GM08714 (cell line): ENCODE results near the gene DHRS4L2.
A peak's percentile ranks its signal among the peaks of the same experiment; 100 is the strongest.
"Not testable (repeated sequence)": the region's sequence is repeated elsewhere in the genome, so short reads cannot be mapped to it uniquely, and the experiment has no call there.

Experiments used
- H3K4me3 ChIP-seq: fragments of 200-500 bp; sonication (Bioruptor generic); 2 replicates; pipeline ENCODE4 v1.5.1; 2014; ENCODE audit warnings: mild to moderate bottlenecking, low read length, inconsistent platforms
- ZNF274 ChIP-seq: IDR thresholded peaks from 2 replicates; pipeline ENCODE4 v1.6.1; 2012; ENCODE audit warnings: mild to moderate bottlenecking, low read depth, low read length

Gene DHRS4L2

DNA sequence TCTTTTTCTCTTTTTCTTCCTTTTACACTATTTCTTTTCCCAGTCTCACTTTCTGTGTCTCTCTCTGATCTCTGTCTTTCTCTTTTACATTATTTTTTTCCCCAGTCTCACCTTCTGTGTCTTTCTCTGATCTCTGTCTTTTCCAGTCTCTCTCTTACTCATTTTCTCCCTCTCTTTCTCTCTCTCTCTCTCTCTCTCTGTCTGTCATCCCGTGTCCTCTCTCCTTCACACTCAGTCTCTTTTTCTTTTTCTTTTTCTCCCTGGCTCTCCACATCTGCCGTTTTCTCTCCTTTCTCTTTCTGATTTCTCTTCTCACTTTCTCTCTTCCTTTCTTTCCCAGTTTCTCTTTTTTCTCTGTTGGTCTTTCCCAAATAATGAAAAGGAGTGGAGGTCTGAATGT is 22.3 kb downstream of the DHRS4L2 start:
- H3K4me3 ChIP-seq, result no peak overlapping the region
- no peak for TF ChIP-seq ZNF274

DNA sequence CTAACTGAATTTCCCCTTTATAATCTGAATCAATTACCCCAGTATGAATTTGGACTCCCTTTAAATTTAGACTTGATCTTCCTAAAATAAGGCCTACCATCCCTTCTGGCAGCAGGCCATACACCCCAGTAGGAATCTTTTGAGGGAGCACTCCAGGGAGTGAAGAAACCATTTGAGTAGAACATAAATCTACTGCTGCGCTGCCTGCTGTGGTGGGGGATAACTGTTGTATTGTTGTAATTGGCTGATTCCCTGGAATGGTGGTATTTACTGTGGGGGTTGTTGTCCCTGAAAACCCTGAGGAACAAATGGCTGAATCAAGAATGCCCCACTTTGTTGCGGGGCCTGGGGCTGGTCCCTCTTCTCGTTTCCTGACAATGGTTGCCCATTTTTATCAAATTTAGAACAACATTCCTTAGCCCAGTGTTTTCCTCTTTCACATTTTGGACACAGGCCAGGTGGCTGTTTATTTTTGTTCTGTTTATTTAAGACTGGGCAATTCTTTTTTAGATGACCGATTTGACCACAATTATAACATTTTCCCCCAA is 24.1 kb downstream of the DHRS4L2 start:
- not testable (repeated sequence) for H3K4me3 ChIP-seq

DNA sequence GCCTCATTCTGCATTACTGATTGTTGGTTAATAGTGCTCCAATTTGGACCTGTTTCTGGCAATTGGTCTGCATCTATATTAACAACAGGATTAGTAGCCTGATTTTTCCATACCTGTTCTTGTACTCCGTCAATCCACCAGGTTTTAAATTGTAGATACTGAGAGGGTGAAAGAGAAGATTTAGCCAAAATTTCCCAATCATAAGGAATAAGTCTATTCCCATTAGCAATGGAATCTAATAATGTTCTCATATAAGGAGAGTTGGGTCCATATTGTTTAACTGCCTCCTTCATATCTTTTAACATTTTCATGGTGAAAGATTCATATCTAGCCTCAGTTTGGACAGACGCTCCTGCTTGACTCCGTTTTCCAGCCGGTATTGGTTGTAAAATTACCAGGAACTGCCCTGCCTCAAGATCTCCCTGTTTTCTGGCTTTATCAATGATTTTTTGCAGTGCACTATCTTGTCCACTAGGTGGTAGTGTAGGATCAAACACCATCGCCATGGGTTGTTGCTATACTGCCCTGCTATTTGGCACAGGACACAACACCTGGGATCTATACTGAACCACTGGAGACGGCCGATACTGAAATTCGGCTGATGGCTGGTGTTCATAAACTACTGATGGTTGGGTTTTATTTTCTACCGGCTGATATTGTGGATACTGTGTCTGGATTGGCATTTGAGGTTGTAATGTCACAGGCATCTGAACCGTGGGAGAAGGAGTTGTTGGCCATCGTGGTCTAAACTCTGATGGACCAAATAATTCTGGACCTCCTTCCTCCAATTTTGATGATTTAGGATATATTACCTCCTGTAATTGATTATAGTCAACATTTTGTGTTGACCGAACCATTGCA is 25.2 kb downstream of the DHRS4L2 start:
- no peak overlapping the region for H3K4me3 ChIP-seq
- no peak for TF ChIP-seq ZNF274

DNA sequence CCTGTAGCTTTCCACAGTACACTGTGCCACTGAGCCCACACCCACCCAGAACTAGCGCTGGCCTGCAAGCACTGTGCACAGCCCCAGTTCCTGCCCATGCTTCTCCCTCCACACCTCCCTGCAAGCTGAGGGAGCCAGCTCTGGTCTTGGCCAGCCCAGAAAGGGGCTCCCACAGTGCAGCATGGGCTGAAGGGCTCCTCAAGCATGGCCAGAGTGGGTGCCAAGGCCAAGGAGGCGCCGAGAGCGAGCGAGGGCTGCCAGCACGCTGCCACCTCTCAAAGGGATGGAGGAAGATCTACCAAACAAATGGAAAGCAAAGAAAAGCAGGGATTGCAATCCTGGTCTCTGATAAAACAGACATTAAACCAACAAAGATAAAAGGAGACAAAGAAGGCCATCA is 27.0 kb downstream of the DHRS4L2 start:
- not testable (repeated sequence) for H3K4me3 ChIP-seq

DNA sequence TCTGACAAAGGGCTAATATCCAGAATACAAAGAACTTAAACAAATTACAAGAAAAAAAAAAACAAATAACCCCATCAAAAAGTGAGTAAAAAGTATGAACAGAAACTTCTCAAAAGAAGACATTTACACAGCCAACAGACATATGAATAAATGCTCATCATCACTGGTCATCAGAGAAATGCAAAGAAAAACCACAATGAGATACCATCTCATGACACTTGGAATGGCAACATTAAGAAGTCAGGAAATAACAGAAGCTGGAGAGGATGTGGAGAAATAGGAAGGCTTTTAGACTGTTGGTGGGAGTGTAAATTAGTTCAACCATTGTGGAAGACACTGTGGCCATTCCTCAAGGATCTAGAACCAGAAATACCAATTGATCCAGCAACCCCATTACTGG is 30.2 kb downstream of the DHRS4L2 start:
- not testable (repeated sequence) for H3K4me3 ChIP-seq

DNA sequence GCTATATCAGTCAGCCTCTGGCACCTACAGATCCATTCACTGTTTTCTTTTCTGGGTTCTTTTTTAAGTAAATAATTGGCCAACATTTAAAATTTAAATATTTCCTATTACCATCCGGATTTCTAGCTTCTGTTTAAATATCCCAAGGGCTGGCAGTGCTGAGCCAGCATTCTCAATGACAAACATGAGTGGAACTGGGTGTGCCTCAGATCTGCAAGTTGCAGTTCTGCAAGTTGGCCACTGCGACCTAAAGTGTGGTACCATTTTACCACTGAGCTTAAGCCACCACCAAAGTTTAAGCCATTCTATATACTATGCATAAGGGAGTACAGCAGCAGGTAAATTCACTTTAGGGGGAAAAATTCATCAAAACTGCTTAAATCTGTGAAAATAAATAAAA is 31.2 kb downstream of the DHRS4L2 start:
- H3K4me3 ChIP-seq, result not testable (repeated sequence)

DNA sequence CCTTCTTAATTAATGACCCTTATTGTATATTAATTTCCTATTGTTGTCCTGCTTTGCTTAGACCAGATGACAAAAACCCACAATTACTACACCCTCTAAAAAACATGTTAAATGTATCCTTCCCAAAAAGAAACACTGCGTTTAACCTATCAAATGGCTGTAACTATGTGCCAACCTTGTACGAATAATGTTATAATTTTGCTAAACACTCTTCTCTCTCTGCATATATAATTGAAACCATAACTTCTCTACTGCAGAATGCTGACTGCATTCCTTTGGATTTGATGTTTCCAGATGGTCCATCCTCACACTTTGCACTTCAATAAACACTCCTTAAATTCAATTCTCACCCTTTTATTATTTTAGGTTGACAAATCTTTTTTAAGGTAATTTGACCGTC is 31.8 kb downstream of the DHRS4L2 start:
- not testable (repeated sequence) for H3K4me3 ChIP-seq

DNA sequence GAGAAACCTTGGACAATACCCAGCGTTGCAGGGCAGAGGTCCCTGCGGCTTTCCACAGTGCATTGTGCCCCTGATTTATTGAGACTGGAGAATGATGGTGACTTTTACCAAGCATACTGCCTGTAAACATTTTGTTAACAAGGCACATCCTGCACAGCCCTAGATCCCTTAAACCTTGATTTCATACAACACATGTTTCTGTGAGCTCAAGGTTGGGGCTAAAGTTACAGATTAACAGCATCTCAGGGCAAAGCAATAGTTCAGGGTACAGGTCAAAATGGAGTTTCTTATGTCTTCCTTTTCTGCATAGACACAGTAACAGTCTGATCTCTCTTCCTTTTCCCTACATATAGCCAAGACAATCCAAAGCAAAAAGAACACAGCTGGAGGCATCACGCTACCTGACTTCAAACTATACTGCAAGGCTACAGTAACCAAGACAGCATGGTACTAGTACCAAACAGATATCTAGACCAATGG is 36.2 kb downstream of the DHRS4L2 start:
- not testable (repeated sequence) for H3K4me3 ChIP-seq

DNA sequence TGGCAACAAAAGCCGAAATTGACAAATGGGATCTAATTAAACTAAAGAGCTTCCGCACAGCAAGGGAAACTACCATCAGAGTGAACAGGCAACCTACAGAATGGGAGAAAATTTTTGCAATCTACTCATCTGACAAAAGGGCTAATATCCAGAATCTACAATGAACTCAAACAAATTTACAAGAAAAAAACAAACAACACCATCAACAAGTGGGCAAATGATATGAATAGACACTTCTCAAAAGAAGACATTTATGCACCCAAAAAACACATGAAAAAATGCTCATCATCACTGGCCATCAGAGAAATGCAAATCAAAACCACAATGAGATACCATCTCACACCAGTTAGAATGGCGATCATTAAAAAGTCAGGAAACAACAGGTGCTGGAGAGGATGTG is 41.0 kb downstream of the DHRS4L2 start:
- H3K4me3 ChIP-seq, result not testable (repeated sequence)

DNA sequence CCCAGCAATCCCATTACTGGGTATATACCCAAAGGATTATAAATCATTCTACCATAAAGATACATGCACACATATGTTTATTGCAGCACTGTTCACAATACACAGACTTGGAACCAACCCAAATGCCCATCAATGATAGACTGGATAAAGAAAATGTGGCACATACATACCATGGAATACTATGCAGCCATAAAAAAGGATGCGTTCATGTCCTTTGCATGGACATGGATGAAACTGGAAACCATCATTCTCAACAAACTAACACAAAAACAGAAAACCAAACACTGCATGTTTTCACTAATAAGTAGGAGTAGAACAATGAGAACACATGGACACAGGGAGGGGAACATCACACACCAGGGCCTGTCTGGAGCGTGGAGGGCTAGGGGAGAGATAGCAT is 42.6 kb downstream of the DHRS4L2 start:
- not testable (repeated sequence) for H3K4me3 ChIP-seq

DNA sequence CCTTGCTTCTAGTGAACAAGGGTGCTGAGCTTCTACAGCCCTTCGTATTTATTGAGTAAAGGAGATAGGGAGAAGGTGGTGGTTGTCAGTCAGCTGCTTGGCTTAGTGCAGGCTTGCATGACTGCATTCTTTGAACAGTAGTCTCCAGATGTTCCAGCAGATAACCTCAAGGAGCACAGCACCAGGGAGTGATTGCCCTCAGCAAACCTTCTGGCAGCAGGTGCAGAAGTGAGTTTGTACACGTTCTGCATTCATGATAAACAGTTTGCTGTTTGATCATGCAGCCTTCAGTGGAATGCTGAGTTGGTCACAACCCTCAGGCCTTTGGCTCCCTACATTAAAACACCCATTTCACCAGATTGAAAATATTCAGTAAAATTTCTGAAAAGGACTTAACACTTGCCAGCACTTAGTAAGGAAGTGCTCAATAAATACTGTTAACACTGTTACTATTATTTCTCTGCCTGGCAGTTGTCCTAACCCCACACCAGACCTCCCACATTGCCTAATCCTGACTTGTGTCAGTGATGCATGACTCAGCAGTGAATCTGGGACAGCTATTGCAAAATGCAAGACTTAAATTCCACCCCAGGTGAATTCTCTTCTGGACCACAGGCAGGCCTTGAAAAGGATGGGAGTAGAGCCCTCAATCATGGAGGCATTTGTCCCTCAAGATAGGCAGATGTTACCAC is 44.1 kb downstream of the DHRS4L2 start:
- no peak overlapping the region for H3K4me3 ChIP-seq
- no peak for TF ChIP-seq ZNF274

DNA sequence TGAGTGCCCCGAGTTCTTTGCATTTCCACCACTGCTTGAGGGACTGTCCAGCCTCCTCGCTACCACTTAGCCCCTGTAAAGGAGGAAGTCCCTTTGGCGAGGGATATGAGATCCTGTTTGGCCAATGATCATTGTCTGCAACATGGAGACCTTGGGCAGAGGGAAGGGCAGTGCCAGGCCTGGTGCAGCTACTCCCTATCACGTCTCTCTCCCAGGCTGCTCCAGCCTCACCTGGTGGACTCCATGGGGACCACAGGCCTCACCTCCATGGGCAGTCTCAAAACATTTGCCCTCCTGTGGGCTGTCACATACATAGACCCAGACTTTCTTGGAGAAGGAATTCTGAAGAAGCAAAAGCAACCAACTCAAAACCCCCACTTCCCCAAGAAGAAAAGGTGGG is 47.0 kb downstream of the DHRS4L2 start:
- peak overlapping the region; percentile 70; the same call in 1 of the 2 replicates for H3K4me3 ChIP-seq

DNA sequence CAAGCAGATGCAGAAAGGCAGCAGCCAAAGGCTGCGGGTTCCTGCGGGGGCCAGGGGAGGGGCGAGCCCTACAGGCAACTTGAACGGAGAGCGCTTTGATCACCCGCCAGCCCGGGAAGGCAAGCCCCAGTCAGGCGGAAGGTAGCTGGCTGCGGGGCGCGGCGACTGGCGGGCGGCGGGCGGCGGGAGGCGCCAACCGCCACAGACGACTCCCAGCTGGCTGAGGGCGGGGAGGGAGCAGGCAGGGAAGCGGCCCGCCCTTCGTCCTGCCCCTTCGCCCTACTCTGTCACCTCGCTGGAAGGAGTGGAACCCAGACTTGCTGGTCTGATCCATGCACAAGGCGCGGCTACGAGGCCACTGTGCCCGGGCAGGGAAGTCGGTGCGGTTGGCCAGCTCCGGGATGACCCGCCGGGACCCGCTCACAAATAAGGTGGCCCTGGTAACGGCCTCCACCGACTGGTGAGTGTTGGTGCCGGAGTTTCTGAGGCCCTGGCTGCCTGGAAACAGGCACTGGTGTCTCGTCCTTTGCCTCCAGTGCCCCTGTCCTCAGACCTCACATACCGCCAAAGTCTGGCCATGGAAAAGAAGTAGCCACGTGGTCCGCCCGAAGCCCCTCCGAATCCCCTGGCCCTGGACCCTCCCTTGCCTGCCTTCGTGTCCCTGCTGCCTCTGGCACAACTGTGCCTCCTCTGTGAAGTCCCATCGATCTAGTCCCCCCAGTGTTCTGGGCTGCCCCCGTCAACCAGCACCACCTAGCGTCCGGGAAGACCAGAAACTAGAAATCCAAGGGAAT is 47.6 kb downstream of the DHRS4L2 start:
- TF ChIP-seq ZNF274, result no peak

DNA sequence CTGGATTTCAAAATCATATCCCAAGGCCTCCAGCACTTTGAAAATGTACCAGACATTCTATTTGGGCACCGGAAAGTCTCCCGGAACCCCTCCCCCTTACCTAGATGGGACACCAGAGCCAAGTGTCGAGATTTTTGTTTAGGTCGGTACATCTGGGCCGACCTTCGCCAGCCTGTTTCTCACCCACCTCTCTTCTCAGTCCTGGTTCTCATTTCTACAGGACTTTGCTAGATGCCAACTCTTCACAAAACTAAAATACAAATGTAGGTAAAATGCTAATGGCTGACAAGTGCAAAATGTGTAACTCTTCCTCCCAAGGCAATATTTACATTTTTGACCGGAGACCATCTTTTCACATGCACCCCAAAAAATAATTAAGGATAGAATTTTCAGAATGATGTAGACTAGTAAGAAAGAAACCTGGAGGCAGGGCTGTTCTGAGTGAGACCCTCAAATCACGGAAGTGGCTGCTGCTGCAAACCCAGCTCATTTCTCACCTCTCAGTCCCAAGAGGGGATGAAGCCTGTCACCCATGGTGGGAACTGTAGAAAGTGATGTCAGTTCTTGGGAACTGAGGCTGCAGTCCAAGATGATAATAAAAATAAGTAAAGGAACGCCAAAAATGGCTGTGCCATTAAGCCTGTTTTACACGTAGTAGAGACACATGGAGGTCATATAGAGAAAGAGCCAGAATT is 48.4 kb downstream of the DHRS4L2 start:
- H3K4me3 ChIP-seq, result not testable (repeated sequence)

More for the DNA sequence above, 47.6 kb downstream of the DHRS4L2 start:
- H3K4me3 ChIP-seq, result peak overlapping the region; percentile 70; the same call in 1 of the 2 replicates

DNA sequence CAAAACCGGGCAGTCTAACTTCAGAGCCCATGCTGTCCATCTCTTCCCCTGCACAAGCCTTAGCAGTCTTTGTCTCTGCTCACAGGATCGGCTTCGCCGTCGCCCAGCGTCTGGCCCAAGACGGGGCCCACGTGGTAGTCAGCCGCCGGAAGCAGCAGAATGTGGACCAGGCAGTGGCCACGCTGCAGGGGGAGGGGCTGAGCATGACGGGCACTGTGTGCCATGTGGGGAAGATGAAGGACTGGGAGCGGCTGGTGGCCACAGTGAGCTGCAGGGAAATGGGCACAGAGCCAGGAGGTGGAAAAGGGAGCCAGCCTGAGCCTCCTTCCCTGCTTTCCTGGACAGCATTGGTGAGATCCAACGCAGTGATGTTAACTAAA is 48.9 kb downstream of the DHRS4L2 start:
- no peak for TF ChIP-seq ZNF274
- H3K4me3 ChIP-seq, result no peak overlapping the region
